ENCODE data around the gene FNIP2.

- TF ChIP-seq SUZ12 (IDR thresholded peaks at IDR 0.05; ENCODE audit: extremely low read depth, insufficient read depth, insufficient read length) (no peak), YY1 (IDR thresholded peaks at IDR 0.05; ENCODE audit: insufficient read depth, insufficient read length) (no peak), ZNF274 (IDR thresholded peaks at IDR 0.05; ENCODE audit: low read depth, low read length) (no peak)
Observed at GRCh38 chr4:158826882-158827281, 58.1 kb downstream of the FNIP2 start.
